PC-9 (cell line): Measurements from ENCODE around the gene TRMT5.

ENCODE experiments used
- CTCF ChIP-seq: fragments of 200-600 bp; sonication (generic); conservative IDR thresholded peaks from 2 replicates; pipeline ENCODE4 v1.6.1; 2017; ENCODE audit warnings: mixed run types, antibody characterized with exemption, mild to moderate bottlenecking, moderate library complexity
- EZH2 ChIP-seq: fragments of 200-600 bp; sonication (generic); IDR thresholded peaks from 2 replicates; pipeline ENCODE4 v1.8.0; 2017; ENCODE audit warnings: antibody characterized with exemption, low read depth

GRCh38 chr14:61025251-61026223 is 44.7 kb upstream of the TRMT5 start:
- peak; percentile 93 for TF ChIP-seq CTCF
- no peak for TF ChIP-seq EZH2
